ENCODE data around the gene PAX2. TPM values are rescaled to one million over a fixed set of nuclear protein-coding genes. Genes with fewer than 3 reads are reported as not detected.

The PAX2 gene
- total RNA-seq, 3 donors from 2014 or later, result not detected

- H3K9me3 Mint-ChIP-seq, result no peaks in the 10 kb centered on the region
- peaks cover 90% of the 10 kb centered on the region for H3K27me3 Mint-ChIP-seq (ENCODE audit: low read depth)
- peaks cover 33% of the 10 kb centered on the region for H3K4me1 Mint-ChIP-seq (ENCODE audit: low read depth)
- no peak for ATAC-seq
- peak overlapping the region; percentile 70 for H3K4me3 Mint-ChIP-seq
- H3K36me3 Mint-ChIP-seq (ENCODE audit: insufficient read depth), result no peaks in the 10 kb centered on the region
- DNase-seq, result no peak
Measured at GRCh38 chr10:100731407-100732240, 13.8 kb upstream of the PAX2 start.

- no peaks in the 10 kb centered on the region for H3K36me3 Mint-ChIP-seq (ENCODE audit: insufficient read depth)
- no peak overlapping the region for H3K4me3 Mint-ChIP-seq
- H3K4me1 Mint-ChIP-seq (ENCODE audit: low read depth), result peaks cover 38% of the 10 kb centered on the region
- no peaks in the 10 kb centered on the region for H3K9me3 Mint-ChIP-seq
- ATAC-seq (no peak), DNase-seq (no peak)
- H3K27me3 Mint-ChIP-seq (ENCODE audit: low read depth), result peaks cover 93% of the 10 kb centered on the region
Measured at GRCh38 chr10:100732241-100732596, 13.2 kb upstream of the PAX2 start.

GRCh38 chr10:100733329-100733728 is 12.1 kb upstream of the PAX2 start:
- DNase-seq, result no peak
- no peak overlapping the region for H3K4me3 Mint-ChIP-seq
- H3K9me3 Mint-ChIP-seq, result no peaks in the 10 kb centered on the region
- no peak for ATAC-seq
- H3K27me3 Mint-ChIP-seq (ENCODE audit: low read depth), result peaks cover 93% of the 10 kb centered on the region
- no peaks in the 10 kb centered on the region for H3K36me3 Mint-ChIP-seq (ENCODE audit: insufficient read depth)
- H3K4me1 Mint-ChIP-seq (ENCODE audit: low read depth), result peaks cover 47% of the 10 kb centered on the region

GRCh38 chr10:100734295-100735086 is 10.9 kb upstream of the PAX2 start:
- Mint-ChIP-seq H3K4me1 (ENCODE audit: low read depth) (peaks cover 44% of the 10 kb centered on the region), H3K4me3 (no peak overlapping the region)

DNA sequence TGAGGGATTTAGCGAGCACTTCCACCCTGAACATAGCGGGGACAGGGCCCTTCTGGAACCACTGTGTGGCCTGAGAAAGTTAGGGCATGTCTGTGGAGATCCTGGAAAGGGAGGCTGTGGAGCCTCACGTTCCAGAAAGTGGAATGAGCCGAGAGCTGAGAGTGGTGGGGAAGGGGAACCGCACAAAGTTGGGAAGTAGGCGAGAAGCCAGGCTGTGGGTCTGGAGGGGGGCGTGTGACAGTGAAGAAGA is 10.4 kb upstream of the PAX2 start:
- peaks cover 93% of the 10 kb centered on the region for H3K27me3 Mint-ChIP-seq (ENCODE audit: low read depth)

More at GRCh38 chr10:100734295-100735086, 10.9 kb upstream of the PAX2 start:
- DNase-seq (no peak), ATAC-seq (peak; percentile 12 to 15)
- peaks cover 92% of the 10 kb centered on the region for H3K27me3 Mint-ChIP-seq (ENCODE audit: low read depth)
- no peaks in the 10 kb centered on the region for H3K36me3 Mint-ChIP-seq (ENCODE audit: insufficient read depth)
- no peaks in the 10 kb centered on the region for H3K9me3 Mint-ChIP-seq

GRCh38 chr10:100735337-100736143 is 9.8 kb upstream of the PAX2 start:
- H3K9me3 Mint-ChIP-seq, result no peaks in the 10 kb centered on the region
- ATAC-seq, result peak; percentile 27 to 29
- no peak for DNase-seq
- peaks cover 93% of the 10 kb centered on the region for H3K27me3 Mint-ChIP-seq (ENCODE audit: low read depth)
- no peak overlapping the region for H3K4me3 Mint-ChIP-seq
- no peaks in the 10 kb centered on the region for H3K36me3 Mint-ChIP-seq (ENCODE audit: insufficient read depth)
- peaks cover 42% of the 10 kb centered on the region for H3K4me1 Mint-ChIP-seq (ENCODE audit: low read depth)

More for the DNA sequence above, 10.4 kb upstream of the PAX2 start:
- Mint-ChIP-seq H3K4me3 (no peak overlapping the region), H3K4me1 (ENCODE audit: low read depth) (peaks cover 44% of the 10 kb centered on the region), H3K36me3 (ENCODE audit: insufficient read depth) (no peaks in the 10 kb centered on the region), H3K9me3 (no peaks in the 10 kb centered on the region)
- DNase-seq (no peak), ATAC-seq (no peak)

GRCh38 chr10:100736144-100736808 is 9.1 kb upstream of the PAX2 start:
- Mint-ChIP-seq H3K4me1 (ENCODE audit: low read depth) (peaks cover 35% of the 10 kb centered on the region), H3K4me3 (no peak overlapping the region), H3K27me3 (ENCODE audit: low read depth) (peaks cover 94% of the 10 kb centered on the region), H3K36me3 (ENCODE audit: insufficient read depth) (no peaks in the 10 kb centered on the region), H3K9me3 (no peaks in the 10 kb centered on the region)
- DNase-seq, result no peak
- ATAC-seq, result no peak

GRCh38 chr10:100736809-100737354 is 8.5 kb upstream of the PAX2 start:
- no peak for ATAC-seq
- Mint-ChIP-seq H3K4me1 (ENCODE audit: low read depth) (peaks cover 32% of the 10 kb centered on the region), H3K36me3 (ENCODE audit: insufficient read depth) (no peaks in the 10 kb centered on the region), H3K27me3 (ENCODE audit: low read depth) (peaks cover 93% of the 10 kb centered on the region), H3K9me3 (no peaks in the 10 kb centered on the region), H3K4me3 (peak overlapping the region; percentile 7)
- no peak for DNase-seq

DNA sequence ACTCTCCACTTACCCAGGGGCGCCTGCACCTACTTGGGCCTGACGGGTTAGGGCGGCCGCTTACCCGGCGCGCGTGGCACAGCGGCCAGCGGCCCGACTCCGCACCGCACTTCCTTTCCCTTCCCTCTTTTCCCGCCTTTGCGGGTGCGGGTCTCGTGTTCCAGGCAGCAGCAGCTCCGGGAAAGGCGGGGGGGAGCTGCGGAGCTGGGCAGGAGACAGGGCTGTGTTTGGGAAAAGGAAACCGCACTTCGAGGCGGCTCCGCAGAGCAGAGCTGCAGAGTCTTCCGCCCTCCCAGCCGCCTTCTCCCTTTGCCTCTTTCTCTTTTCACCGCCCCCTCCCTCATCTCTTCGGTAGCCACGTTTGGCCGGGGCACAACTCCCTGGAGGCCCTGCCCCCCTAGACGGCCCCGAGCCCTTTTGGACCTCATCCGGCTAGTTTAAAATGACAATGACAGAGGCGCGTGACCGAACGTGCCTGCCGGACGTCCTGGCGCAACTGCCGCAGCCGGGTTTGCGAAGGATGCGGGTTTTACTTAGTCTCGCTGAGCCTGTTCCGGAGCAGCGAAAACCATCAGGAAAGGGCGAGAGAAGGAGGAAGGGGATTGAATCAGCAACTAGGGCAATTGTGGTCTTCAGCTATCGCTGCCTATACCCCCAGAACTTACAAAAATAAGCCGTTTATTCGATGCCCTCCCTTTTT is 7.9 kb upstream of the PAX2 start:
- Mint-ChIP-seq H3K4me1 (ENCODE audit: low read depth) (peaks cover 32% of the 10 kb centered on the region), H3K36me3 (ENCODE audit: insufficient read depth) (no peaks in the 10 kb centered on the region), H3K27me3 (ENCODE audit: low read depth) (peaks cover 93% of the 10 kb centered on the region), H3K4me3 (peak overlapping the region; percentile 67), H3K9me3 (no peaks in the 10 kb centered on the region)
- DNase-seq, result no peak
- ATAC-seq, result peak; percentile 30 to 36

DNA sequence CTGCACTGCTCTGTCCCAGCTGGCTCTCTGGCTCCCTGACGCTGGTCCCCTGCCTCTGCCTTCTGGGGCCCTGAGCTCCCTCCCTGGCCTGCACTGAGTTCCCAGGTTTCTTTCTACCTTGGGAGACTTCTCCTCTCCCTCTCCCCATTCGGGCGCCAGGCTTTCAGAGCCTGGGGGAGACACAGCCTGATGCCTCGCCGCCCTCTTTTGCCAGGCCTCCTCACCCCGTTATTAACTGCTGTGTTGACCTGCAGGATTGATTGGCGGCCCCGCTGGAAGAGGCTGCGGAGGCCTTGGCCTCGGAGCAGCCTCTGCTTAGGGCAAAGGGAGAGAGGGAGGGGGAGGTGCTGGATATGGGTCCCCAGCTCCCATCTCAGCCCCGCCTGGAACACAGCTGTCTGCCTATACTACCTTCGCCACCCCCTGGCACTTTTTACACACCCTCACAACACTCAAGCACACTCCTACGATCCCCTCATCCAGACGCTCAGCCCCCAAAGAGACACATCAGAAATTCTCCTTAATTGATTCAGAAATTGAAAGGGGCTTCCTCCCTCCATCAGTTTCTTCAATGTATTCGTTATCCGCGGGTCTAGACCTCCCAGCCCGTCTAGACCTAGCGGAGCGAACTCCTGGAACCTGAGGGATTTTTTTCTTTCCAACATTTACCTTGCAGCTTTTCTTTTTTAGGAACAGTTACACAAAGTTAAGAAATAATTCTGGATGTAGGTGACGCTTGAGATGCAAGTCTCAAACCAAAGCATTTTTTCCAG is 7.1 kb upstream of the PAX2 start:
- H3K27me3 Mint-ChIP-seq (ENCODE audit: low read depth), result peaks cover 93% of the 10 kb centered on the region
- H3K4me1 Mint-ChIP-seq (ENCODE audit: low read depth), result peaks cover 34% of the 10 kb centered on the region
- H3K9me3 Mint-ChIP-seq, result no peaks in the 10 kb centered on the region
- H3K36me3 Mint-ChIP-seq (ENCODE audit: insufficient read depth), result no peaks in the 10 kb centered on the region
- DNase-seq (no peak), ATAC-seq (peak in 1 of 2 donors; percentile 22)
- H3K4me3 Mint-ChIP-seq, result peak overlapping the region; percentile 48

- Mint-ChIP-seq H3K27me3 (ENCODE audit: low read depth) (peaks cover 93% of the 10 kb centered on the region), H3K36me3 (ENCODE audit: insufficient read depth) (no peaks in the 10 kb centered on the region), H3K4me1 (ENCODE audit: low read depth) (peaks cover 40% of the 10 kb centered on the region), H3K9me3 (no peaks in the 10 kb centered on the region), H3K4me3 (no peak overlapping the region)
- DNase-seq (no peak), ATAC-seq (no peak)
Measured at GRCh38 chr10:100739517-100740368, 5.6 kb upstream of the PAX2 start.

Data from activated T-cell treated with anti-CD3 and anti-CD28 coated beads, Interleukin-2, amount 50 U/mL, for 4 hours (primary cell).